ENCODE data around the gene RAB3B. TPM values are rescaled to one million over a fixed set of nuclear protein-coding genes. Genes with fewer than 3 reads are reported as not detected.

The RAB3B gene
- polyA plus RNA-seq, 2 donors = under 0.01 to 0.02 TPM

DNA sequence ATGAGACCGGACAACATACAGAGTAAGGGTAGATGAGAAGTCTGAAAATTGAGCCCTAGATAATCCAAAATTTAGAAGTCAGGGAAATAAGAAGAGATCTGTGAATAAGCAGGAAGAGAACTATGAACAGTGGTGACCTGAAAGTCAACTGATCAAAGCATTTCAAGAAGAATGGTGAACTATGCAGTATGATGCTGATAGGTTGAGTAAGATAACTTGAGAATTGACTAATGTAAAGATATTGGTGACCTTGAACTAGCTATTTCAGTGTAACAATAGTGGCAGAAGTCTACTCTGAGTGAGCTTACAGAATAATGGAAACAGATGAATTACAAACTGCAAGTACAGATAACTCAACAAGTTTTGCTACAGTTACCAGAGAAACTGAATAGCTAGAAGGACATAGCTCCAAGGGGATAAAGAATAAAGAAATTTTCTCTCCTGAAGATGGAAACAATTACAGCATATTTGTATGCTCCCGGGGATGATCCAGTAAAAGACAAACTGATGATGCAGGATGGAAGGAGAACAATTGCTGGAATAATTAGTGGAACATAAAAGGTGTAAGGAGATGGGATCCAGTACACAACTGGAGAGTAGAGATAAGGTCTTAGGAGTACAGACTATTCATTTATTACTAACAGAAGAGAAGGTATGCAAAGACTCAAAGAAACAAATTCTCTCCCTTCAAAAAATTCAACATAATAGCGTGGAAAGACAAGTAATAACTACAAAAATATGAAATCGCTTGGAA is 122.8 kb downstream of the RAB3B start:
- H3K4me3 ChIP-seq (ENCODE audit: low read depth in 1 of 2, low read length in 2 of 2) = no peak overlapping the region
- 94 to 96% methylated on average over 4 of the region's 4 CpGs for WGBS, 2 donors
- no peak overlapping the region for H3K27ac ChIP-seq (ENCODE audit: low read depth in 2 of 2, low read length in 1 of 2)
- H3K4me1 ChIP-seq (ENCODE audit: control insufficient read depth in 2 of 2, insufficient read depth in 2 of 2, low read length in 1 of 2) = peaks cover 0 to 2% of the 10 kb centered on the region in 2 donors
- no peaks in the 10 kb centered on the region for H3K36me3 ChIP-seq (ENCODE audit: control insufficient read depth in 2 of 2, insufficient read depth in 2 of 2, low read length in 1 of 2)
- H3K9me3 ChIP-seq (ENCODE audit: control insufficient read depth in 2 of 2, insufficient read depth in 1 of 2, low read depth in 1 of 2, low read length in 1 of 2) = no peaks in the 10 kb centered on the region
- H3K27me3 ChIP-seq (ENCODE audit: control insufficient read depth in 1 of 2, insufficient read depth in 2 of 2, low read length in 2 of 2) = no peaks in the 10 kb centered on the region

DNA sequence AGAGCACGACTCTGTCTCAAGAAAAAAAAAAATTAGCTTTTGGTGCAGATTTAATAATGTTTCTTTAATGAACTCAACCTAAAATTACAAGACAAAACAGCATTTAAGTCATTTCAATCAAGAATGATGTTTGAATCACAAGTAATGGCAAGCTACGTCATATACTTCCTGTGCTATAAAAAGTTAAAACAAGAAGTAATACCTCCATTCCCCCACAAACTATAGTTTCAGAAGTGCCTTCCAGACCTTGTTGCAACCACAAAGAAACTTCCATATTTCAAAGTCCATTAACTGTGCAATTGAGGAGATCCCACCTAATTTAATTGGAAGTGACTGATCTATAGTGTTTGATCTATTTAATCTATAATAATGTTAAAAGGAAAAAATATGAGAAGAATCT is 127.1 kb downstream of the RAB3B start:
- H3K36me3 ChIP-seq (ENCODE audit: control insufficient read depth in 2 of 2, insufficient read depth in 2 of 2, low read length in 1 of 2) = peaks cover 0 to 2% of the 10 kb centered on the region in 2 donors
- no peak overlapping the region for H3K4me3 ChIP-seq (ENCODE audit: low read depth in 1 of 2, low read length in 2 of 2)
- H3K27me3 ChIP-seq (ENCODE audit: control insufficient read depth in 1 of 2, insufficient read depth in 2 of 2, low read length in 2 of 2) = no peaks in the 10 kb centered on the region
- no peak overlapping the region for H3K27ac ChIP-seq (ENCODE audit: low read depth in 2 of 2, low read length in 1 of 2)
- H3K9me3 ChIP-seq (ENCODE audit: control insufficient read depth in 2 of 2, insufficient read depth in 1 of 2, low read depth in 1 of 2, low read length in 1 of 2) = no peaks in the 10 kb centered on the region
- H3K4me1 ChIP-seq (ENCODE audit: control insufficient read depth in 2 of 2, insufficient read depth in 2 of 2, low read length in 1 of 2) = peaks cover 0 to under 1% of the 10 kb centered on the region in 2 donors
- 81 to 88% methylated on average over 2 of the region's 2 CpGs for WGBS, 2 donors

DNA sequence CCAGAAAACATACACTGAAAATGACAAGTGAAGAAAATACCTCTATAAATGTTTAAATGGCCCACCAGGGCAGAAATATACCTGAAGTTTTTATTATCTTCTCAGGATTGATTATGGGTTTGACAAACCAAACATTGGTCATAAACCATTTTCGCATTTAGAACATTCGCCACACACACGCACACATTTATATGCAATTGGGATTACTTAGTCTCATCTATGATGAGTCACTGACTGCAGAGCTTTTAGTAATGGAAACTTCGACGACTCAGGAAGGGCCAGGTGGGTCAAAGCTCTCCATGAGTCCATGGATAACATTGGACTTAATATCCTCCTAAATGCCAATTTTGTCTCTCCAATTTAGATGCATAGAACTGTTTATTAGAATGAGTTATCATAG is 128.8 kb downstream of the RAB3B start:
- 91 to 93% methylated on average over 5 of the region's 5 CpGs for WGBS, 2 donors
- H3K4me1 ChIP-seq (ENCODE audit: control insufficient read depth in 2 of 2, insufficient read depth in 2 of 2, low read length in 1 of 2) = no peaks in the 10 kb centered on the region
- no peaks in the 10 kb centered on the region for H3K27me3 ChIP-seq (ENCODE audit: control insufficient read depth in 1 of 2, insufficient read depth in 2 of 2, low read length in 2 of 2)
- peaks cover 0 to 2% of the 10 kb centered on the region in 2 donors for H3K36me3 ChIP-seq (ENCODE audit: control insufficient read depth in 2 of 2, insufficient read depth in 2 of 2, low read length in 1 of 2)
- no peaks in the 10 kb centered on the region for H3K9me3 ChIP-seq (ENCODE audit: control insufficient read depth in 2 of 2, insufficient read depth in 1 of 2, low read depth in 1 of 2, low read length in 1 of 2)
- H3K4me3 ChIP-seq (ENCODE audit: low read depth in 1 of 2, low read length in 2 of 2) = no peak overlapping the region
- no peak overlapping the region for H3K27ac ChIP-seq (ENCODE audit: low read depth in 2 of 2, low read length in 1 of 2)

DNA sequence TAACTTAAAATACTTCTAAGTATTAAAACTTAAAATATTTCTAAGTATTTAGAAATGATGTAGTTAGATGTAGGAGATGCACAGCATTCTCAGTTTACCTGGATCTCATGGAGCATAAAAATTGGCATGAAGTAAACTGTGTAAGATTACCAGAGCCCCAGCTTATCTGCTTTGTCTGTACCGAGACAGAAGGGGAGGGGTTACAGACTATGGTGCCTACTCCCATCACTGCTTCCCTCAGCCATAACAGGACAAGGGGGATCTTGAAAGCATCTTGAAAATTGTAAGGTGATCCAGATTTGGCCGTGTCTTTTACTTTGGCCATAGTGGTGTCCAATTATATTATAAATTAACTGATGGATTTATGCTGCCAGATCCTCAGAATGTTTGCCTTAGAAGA is 130.8 kb downstream of the RAB3B start:
- H3K9me3 ChIP-seq (ENCODE audit: control insufficient read depth in 2 of 2, insufficient read depth in 1 of 2, low read depth in 1 of 2, low read length in 1 of 2) = no peaks in the 10 kb centered on the region
- H3K27me3 ChIP-seq (ENCODE audit: control insufficient read depth in 1 of 2, insufficient read depth in 2 of 2, low read length in 2 of 2) = no peaks in the 10 kb centered on the region
- no peaks in the 10 kb centered on the region for H3K4me1 ChIP-seq (ENCODE audit: control insufficient read depth in 2 of 2, insufficient read depth in 2 of 2, low read length in 1 of 2)
- no peak overlapping the region for H3K4me3 ChIP-seq (ENCODE audit: low read depth in 1 of 2, low read length in 2 of 2)
- H3K36me3 ChIP-seq (ENCODE audit: control insufficient read depth in 2 of 2, insufficient read depth in 2 of 2, low read length in 1 of 2) = peaks cover 0 to 2% of the 10 kb centered on the region in 2 donors
- H3K27ac ChIP-seq (ENCODE audit: low read depth in 2 of 2, low read length in 1 of 2) = no peak overlapping the region
- 78 to 80% methylated on average over 2 of the region's 2 CpGs for WGBS, 2 donors

DNA sequence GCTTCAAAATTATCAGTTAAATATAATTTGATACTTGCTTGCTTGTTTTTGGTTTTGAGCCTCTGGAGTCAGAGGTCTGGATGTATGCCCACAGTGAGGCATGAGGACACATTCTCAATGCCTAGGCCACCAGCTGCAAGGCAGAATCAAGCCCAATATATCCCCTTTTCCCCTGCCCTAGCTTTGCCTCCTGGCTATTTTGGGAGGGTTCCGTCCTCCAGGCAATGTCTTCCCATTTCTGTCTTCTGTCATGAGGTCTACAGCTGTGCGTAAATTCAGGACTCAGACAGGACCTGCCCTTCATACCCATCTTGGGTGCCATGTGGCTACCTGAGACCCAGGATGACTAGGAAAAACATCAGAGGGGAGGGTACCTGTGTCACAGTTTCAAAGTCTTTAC is 131.2 kb downstream of the RAB3B start:
- Histone ChIP-seq H3K27ac (ENCODE audit: low read depth in 2 of 2, low read length in 1 of 2) (no peak overlapping the region), H3K4me1 (ENCODE audit: control insufficient read depth in 2 of 2, insufficient read depth in 2 of 2, low read length in 1 of 2) (no peaks in the 10 kb centered on the region), H3K9me3 (ENCODE audit: control insufficient read depth in 2 of 2, insufficient read depth in 1 of 2, low read depth in 1 of 2, low read length in 1 of 2) (no peaks in the 10 kb centered on the region), H3K36me3 (ENCODE audit: control insufficient read depth in 2 of 2, insufficient read depth in 2 of 2, low read length in 1 of 2) (peaks cover 0 to 2% of the 10 kb centered on the region in 2 donors), H3K27me3 (ENCODE audit: control insufficient read depth in 1 of 2, insufficient read depth in 2 of 2, low read length in 2 of 2) (no peaks in the 10 kb centered on the region), H3K4me3 (ENCODE audit: low read depth in 1 of 2, low read length in 2 of 2) (no peak overlapping the region)
- WGBS, 2 donors = 93 to 94% methylated on average over 2 of the region's 2 CpGs

DNA sequence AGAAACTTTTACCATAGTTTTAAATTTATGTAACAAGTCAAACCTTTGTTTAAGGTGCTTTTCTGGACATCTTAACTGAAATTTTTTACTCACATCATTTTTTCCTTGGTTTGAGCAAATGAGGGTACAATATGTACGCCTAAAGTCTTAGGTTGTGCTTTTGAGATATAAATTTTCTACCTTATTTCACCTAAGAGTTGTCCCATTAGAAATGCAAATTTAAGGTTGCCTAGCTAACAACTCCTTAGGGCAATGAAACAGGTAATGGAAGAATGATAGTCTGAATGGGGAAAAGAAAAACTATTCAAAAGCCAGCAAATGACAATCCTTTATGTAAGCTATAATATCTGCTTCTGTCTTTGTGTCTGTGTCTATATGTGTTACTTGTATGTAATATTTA is 131.6 kb downstream of the RAB3B start:
- Histone ChIP-seq H3K27me3 (ENCODE audit: control insufficient read depth in 1 of 2, insufficient read depth in 2 of 2, low read length in 2 of 2) (no peaks in the 10 kb centered on the region), H3K27ac (ENCODE audit: low read depth in 2 of 2, low read length in 1 of 2) (no peak overlapping the region), H3K9me3 (ENCODE audit: control insufficient read depth in 2 of 2, insufficient read depth in 1 of 2, low read depth in 1 of 2, low read length in 1 of 2) (no peaks in the 10 kb centered on the region), H3K4me3 (ENCODE audit: low read depth in 1 of 2, low read length in 2 of 2) (no peak overlapping the region), H3K36me3 (ENCODE audit: control insufficient read depth in 2 of 2, insufficient read depth in 2 of 2, low read length in 1 of 2) (peaks cover 0 to 2% of the 10 kb centered on the region in 2 donors), H3K4me1 (ENCODE audit: control insufficient read depth in 2 of 2, insufficient read depth in 2 of 2, low read length in 1 of 2) (no peaks in the 10 kb centered on the region)
- WGBS, 2 donors = 84 to 92% methylated on average over 1 of the region's 1 CpG

Other genes starting within 250 kb of the RAB3B start
- gene NRDC, start 112.0 kb downstream of the RAB3B start, polyA plus RNA-seq = 10 to 100 TPM; 51.3 to 78.1 TPM
- 1 to 10 TPM; 2.5 to 6.5 TPM for gene KTI12, start 43.1 kb upstream of the RAB3B start, polyA plus RNA-seq
- 10 to 100 TPM in 1 of 2 donors, 1 to 10 TPM in 1; 7.1 to 14.9 TPM for gene TXNDC12, start 64.5 kb upstream of the RAB3B start, polyA plus RNA-seq
- 10 to 100 TPM; 26.8 to 34.2 TPM for gene BTF3L4, start 65.6 kb upstream of the RAB3B start, polyA plus RNA-seq
- gene ZFYVE9, start 151.4 kb upstream of the RAB3B start, polyA plus RNA-seq = 1 to 10 TPM; 2.7 to 5.6 TPM

Measured in esophagus (tissue), 2 donors.